Retinal pigment epithelial cell (primary cell): ENCODE measurements around the gene SERPINB3.
"Not testable (repeated sequence)": the region's sequence is repeated elsewhere in the genome, so short reads cannot be mapped to it uniquely, and the experiment has no call there.

ENCODE experiments used
- DNase-seq: peaks from one replicate; pipeline ENCODE4 v3.0.0-alpha.2; 2010; ENCODE audit warnings: low read depth
- H3K4me3 ChIP-seq: 2 replicates; pipeline ENCODE4 v1.5.1; 2011; ENCODE audit warnings: mild to moderate bottlenecking, low read length, control low read depth, moderate library complexity
- CTCF ChIP-seq: conservative IDR thresholded peaks from 2 replicates; pipeline ENCODE4 v1.5.1; 2011; ENCODE audit warnings: low read depth, low read length, control low read depth, inconsistent platforms

Gene SERPINB3

GRCh38 chr18:63679820-63680606 lies 18.3 kb upstream of the SERPINB3 start:
- no peak for DNase-seq
- no peak for TF ChIP-seq CTCF
- no peak overlapping the region for H3K4me3 ChIP-seq

- no peak overlapping the region for H3K4me3 ChIP-seq
- no peak for TF ChIP-seq CTCF
- DNase-seq, result no peak
Measured at GRCh38 chr18:63677500-63678225, 16.0 kb upstream of the SERPINB3 start.

DNA sequence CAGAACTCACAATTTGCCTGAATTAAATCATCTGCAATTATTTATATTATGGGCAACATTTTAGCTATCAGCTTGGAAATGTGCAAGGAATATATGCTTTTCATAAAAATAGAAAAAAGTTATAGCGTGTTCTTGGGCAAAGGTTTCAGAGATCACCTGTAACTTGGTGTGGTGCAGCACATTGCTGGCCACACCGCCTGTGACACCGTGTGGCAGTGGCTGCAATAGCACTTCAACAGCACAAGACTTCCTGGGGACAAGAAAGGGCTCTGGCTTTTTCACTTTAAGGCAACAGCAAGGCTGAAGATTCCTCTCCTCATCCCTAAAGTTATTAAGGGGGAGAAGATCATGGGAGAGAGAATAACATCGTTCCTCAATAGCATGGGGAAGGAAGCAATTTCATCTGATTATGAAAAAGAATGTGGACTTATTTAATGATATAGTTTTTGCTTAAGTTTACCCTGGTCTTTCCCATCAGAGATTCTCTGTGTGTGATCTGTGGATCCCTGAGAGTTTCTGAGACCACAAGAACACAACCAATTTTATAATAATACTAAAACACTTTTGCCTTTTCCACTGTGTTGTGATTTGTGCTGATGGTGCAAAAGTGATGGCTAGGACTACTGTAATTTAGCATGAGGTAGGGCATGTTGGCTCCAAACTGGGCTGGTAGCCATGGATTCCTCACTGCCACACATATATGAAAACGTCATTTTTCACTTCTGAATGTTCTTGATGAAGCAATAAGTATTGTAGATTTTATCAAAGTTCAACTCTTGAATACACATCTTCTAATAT lies 15.0 kb upstream of the SERPINB3 start:
- peak; percentile 53 for TF ChIP-seq CTCF
- no peak for DNase-seq
- no peak overlapping the region for H3K4me3 ChIP-seq

- TF ChIP-seq CTCF, result no peak
- no peak overlapping the region for H3K4me3 ChIP-seq
- DNase-seq, result no peak
Measured at GRCh38 chr18:63664571-63664970, 2.9 kb upstream of the SERPINB3 start.

- not testable (repeated sequence) for DNase-seq
Measured at GRCh38 chr18:63658920-63659319, 2.8 kb downstream of the SERPINB3 start.

DNA sequence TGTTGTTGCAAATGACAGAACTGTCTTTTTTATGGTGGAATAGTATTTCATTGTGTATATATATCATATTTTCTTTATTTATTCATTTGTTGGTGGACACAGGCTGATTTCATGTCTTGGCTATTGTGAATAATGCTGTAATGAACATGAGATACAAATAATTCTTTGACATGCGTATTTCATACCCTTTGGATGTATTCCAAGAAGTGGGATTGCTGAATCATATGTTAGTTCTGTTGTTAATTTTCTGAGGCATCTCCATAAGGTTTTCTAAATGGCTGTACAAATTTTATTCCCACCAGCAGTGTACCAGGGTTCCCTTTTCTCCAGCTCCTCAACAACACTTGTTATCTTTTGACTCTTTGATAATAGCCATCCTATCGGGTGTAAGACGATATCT lies 11.4 kb downstream of the SERPINB3 start:
- not testable (repeated sequence) for H3K4me3 ChIP-seq, DNase-seq

More at GRCh38 chr18:63658920-63659319, 2.8 kb downstream of the SERPINB3 start:
- H3K4me3 ChIP-seq, result not testable (repeated sequence)

DNA sequence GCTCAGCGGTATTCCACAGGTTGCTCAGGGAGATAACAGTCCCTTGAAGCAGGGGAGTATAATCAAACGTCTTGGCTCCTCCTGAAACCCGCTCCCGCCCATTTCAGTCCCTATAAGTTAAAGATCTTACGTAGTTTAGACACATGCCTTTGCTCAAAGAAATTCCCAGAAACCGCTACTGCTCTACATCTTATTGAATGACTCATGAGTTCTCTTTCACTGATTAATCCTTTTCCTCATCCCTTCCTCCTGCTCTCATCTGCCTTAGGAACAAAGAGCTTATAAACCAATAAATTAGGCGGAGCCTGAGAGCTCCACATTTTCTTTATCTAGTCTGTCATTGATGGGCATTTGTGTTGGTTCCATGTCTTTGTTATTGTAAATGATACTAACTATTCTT lies 13.5 kb downstream of the SERPINB3 start:
- peak; percentile 68 for DNase-seq
- no peak for TF ChIP-seq CTCF
- H3K4me3 ChIP-seq, result no peak overlapping the region
